Panc1 (cell line): ENCODE results near the gene LYSET.

Experiments used
- CTCF ChIP-seq: fragments of 450-650 bp; IDR thresholded peaks from 2 replicates; pipeline ENCODE4 v1.5.1; 2017; ENCODE audit warnings: mild to moderate bottlenecking
- POLR2AphosphoS5 ChIP-seq: IDR thresholded peaks from 2 replicates; pipeline ENCODE4 v1.6.1; 2012; ENCODE audit warnings: mild to moderate bottlenecking, low read depth, low read length, moderate library complexity
- REST ChIP-seq, 2 experiments: IDR thresholded peaks; 2 replicates each; pipeline ENCODE4 v1.6.1; 2011 to 2012; ENCODE audit warnings: low read depth in 2 of 2, control low read depth in 1 of 2, low read length in 1 of 2, mild to moderate bottlenecking in 1 of 2, moderate library complexity in 1 of 2; ENCODE audit not compliant: insufficient read depth in 1 of 2
- SIN3A ChIP-seq: IDR thresholded peaks from 2 replicates; pipeline ENCODE4 v1.6.1; 2012; ENCODE audit warnings: low read depth, mild to moderate bottlenecking, low read length, moderate library complexity, borderline replicate concordance; ENCODE audit not compliant: insufficient read depth
- TCF7L2 ChIP-seq: IDR thresholded peaks from 2 replicates; pipeline ENCODE4 v1.6.1; 2011; ENCODE audit warnings: mild to moderate bottlenecking, low read depth, low read length, inconsistent platforms

GRCh38 chr14:93163564-93163963 is 21.6 kb upstream of the LYSET start:
- TF ChIP-seq CTCF (no peak), TCF7L2 (no peak), SIN3A (no peak), POLR2AphosphoS5 (no peak), REST (IDR thresholded peaks at IDR 0.05; ENCODE audit: insufficient read depth in 1 of 2, low read depth in 2 of 2, low read length in 1 of 2) (no peak)
